Ecto neural progenitor cell (in vitro differentiated cells): ENCODE results near the gene INF2.
"Not testable (repeated sequence)": the region's sequence is repeated elsewhere in the genome, so short reads cannot be mapped to it uniquely, and the experiment has no call there.

Source experiments
- DNase-seq: peaks from one replicate; pipeline ENCODE4 v3.0.0-alpha.2; 2018; ENCODE audit warnings: low spot score

INF2 gene

DNA sequence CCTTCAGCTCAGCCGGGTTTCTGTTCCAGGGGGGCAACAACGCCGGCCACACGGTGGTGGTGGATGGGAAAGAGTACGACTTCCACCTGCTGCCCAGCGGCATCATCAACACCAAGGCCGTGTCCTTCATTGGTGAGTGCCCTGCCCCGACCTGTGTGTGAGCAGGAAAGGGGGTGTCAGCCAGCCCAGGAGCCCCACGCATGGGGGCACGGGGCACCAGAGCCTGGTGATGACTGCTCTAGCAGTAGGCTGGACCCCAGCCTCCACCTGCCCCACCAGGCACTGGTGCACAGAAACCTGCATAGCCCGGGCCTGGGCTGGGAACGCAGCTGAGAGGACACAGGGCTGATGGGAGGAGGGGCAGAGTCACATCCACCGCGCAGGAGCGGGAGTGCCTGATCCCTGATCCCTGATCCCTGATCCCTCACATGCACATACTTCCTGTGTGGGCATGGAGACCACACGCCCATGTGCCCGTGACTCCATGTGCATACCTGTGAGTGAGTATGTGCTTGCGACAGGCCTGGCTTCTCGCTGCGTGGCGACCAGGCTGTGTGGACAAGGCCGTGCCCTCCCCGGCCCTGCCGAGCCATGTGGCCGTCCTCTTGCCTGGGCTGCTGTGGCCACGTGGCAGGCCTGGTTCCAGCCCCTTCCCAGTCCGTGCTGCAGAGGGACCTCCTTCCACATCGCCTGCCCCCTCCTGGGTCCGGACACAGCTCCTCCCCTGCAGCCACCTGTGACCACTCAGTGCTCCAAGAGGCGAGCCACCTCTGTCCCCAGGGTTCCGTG lies 45.8 kb downstream of the INF2 start:
- no peak for DNase-seq

DNA sequence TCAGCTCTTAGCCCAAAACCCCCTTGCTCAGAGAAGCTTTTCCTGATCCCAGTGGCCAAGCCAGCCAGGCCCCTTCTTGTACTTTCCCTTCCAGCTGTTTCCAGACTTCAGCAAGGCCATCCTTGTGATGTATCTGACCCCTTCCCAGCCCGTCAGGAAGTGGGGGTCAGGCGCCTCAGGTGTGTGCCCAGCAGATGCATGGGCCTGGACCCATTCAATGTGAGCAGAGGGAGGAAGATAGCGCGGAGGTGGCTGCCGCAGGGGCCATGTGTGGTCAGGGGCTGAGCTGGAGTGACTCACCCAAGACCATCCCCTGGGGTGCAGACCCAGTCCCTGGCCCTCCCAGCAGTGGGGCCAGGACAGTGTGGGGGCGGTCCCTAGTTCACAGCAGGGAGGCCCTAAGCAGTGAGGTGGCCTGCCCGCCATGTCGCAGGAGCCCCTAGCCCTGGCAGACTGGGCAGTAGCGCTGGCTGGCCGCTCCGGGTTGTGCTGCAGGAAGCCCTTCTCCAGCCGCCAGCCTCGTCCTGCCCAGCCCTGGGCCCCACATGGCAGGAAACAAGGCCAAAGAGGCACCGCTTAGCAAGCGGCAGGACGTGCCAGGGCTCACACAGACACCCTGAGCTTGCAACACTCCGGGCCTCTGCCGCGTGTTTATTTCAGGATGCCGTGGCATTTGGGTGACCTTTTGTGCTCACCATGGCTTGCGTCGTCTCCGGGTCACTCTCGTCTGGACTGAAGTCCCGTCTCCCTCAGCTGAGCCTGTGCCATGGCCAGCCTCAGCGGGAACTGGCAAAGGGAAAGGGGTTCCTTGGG lies 46.6 kb downstream of the INF2 start:
- no peak for DNase-seq

DNA sequence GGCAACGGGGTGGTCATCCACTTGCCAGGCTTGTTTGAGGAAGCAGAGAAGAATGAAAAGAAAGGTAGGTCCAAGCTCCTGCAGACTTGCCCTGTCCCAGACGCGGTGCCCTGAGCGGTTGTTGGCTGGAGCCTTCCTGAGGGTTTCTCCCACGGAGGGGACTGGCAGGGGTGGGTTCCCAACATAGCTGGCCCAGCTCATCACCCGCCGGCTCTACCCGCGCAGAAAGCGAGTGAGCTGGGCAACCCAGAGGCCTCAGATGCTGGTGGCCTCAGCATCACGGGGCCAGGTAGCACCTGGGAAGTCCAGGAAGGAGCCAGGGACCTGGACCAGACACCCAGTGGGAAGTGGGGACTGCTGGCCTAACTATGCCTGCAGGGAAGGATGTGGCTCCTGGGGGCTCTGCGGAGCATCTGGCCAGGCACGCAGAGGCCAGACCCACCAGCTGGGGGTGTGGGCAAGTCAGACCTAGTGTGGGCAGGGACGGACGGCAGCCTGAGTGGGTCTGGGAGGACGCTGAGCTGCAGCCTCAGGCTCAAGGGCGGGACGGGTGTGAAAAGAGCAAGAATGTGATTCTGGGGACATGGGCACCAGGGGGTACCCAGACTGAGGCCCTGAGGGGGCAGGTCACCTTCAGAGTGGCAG lies 49.1 kb downstream of the INF2 start:
- DNase-seq: no peak

DNA sequence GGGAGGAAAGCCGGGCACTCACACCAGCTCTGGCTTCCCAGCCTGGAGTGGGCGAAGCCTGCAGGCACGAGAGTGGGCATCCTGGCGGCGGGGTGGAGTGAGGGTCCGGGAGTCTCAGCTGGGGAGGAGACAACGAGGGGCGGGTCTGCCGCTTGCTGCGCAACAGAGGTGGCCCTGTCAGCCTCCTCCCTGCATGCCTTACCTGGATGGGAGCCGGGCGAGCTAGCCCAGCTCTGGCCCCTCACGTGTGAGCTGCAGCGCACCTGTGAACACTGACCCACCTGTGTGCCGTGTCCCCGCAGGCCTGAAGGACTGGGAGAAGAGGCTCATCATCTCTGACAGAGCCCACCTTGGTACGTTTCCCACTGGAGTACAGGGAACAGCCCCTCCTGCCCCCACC lies 49.6 kb downstream of the INF2 start:
- DNase-seq: no peak

DNA sequence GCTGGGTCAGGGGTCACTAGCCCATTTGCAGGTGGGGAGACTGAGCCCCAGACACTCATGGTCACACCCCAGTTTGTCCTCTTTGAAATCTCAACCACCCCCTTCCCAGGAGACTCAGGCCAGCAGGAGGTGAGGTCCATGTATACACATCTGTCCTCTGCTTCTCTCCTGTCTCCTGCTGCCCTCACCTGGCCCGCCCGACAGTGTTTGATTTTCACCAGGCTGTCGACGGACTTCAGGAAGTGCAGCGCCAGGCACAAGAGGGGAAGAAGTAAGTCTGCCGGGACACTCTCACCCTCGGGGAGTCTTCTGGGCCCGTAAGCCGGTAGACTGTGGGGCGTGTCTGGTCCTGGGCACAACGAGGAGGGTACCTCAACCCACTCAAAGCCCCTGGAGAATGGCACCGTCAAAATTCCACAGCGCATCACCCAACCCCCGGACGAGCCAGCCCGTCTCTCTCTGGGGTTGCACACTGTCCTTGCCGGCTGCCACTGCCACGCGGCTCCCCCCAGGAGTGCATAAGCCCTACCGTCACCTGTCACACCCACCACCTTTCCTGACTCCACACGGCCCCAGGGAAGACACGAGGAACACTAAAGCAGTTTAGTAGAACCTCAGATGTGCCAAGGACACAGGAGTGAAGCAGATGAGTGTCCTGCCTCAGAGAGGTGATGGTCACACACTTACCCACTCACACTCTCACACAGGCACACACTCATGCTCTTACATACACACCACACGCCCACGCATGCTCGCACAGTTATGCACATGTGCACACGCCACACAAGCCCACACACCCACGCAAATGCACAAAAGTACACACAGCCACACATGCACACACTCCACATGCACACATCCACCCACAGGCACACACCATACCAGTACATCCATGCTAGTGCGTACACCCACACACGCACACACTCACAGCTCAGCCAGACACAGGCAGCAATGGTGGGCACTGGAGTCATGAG lies 50.4 kb downstream of the INF2 start:
- DNase-seq: no peak

DNA sequence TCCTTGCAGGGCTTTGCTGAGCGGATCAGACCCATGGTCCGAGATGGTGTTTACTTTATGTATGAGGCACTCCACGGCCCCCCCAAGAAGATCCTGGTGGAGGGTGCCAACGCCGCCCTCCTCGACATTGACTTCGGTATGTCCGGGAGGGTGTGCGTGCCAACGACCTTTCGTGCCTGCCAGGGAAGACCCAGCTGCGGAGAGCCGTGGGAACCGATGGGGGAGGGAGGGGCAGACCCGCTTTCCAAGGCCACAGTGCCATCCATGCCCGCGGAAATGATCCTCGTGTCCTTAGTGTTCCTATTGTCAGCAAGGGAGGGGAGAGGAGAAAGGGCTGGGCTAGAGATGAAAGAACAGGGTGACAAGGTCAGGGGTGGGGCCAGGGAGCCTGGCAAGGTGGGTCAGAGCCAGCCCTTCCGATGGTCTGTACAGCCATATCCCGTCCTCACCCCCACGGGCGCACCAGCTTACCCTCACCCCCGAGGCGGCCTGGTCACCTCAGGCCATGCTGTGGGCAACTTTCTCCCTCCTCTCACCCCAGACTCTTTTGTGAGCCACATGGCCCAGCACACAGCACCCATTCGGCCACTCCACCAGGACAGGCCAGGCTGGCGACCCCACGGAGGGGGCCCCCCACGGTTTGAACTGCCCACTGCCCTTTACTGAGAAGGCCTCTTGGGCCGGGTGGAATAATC lies 51.8 kb downstream of the INF2 start:
- DNase-seq: no peak

DNA sequence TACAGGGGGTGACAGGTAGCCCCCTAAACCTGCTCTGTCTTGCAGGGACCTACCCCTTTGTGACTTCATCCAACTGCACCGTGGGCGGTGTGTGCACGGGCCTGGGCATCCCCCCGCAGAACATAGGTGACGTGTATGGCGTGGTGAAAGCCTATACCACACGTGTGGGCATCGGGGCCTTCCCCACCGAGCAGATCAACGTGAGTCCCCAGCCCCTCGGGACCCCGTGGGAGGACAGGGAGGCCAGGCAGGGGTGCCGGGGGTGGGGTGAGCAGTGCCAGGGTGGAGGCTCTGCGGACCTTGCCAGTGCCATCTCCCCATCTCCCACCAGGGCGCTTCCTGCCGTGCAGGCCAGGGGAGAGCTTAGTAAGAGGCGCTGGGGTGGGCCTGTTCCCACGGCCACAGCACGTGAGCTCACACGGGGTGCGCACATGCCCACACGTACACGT lies 52.4 kb downstream of the INF2 start:
- no peak for DNase-seq

DNA sequence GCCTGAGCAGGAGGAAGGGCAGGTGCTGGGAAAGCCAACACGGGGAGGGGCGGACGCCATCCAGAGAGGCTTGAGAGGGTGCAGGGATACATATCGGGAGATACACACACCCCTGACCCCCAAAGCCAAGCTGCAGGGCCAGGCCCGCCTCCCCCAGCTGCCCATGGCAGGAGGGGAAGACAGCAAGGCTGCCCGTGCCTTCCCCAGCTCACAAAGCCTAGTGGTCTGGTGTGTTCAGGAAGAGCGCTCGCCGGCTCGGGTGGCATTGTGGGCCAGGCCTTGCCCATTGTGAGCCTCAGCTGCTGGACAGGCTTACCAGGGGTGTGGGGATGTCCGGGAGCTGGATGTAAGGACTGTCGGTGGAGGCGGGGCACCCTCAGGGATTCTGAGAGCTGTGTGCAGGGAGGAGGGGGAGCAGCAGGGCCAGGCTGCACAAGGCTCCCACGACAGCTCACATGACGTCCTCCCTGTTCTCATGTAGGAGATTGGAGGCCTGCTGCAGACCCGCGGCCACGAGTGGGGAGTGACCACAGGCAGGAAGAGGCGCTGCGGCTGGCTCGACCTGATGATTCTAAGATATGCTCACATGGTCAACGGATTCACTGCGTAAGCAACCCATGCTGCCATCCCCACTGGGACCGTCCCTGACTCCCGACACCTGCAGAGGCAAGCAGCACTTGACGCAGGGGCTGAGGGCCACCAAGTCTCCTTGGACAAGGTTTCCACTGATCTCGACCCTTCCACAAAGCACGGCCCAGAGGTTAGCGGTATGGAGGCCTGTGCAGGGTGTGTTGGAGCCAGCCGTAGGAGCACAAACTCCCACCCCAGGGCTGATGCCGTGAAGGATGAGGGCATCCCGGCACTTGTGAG lies 53.4 kb downstream of the INF2 start:
- no peak for DNase-seq

DNA sequence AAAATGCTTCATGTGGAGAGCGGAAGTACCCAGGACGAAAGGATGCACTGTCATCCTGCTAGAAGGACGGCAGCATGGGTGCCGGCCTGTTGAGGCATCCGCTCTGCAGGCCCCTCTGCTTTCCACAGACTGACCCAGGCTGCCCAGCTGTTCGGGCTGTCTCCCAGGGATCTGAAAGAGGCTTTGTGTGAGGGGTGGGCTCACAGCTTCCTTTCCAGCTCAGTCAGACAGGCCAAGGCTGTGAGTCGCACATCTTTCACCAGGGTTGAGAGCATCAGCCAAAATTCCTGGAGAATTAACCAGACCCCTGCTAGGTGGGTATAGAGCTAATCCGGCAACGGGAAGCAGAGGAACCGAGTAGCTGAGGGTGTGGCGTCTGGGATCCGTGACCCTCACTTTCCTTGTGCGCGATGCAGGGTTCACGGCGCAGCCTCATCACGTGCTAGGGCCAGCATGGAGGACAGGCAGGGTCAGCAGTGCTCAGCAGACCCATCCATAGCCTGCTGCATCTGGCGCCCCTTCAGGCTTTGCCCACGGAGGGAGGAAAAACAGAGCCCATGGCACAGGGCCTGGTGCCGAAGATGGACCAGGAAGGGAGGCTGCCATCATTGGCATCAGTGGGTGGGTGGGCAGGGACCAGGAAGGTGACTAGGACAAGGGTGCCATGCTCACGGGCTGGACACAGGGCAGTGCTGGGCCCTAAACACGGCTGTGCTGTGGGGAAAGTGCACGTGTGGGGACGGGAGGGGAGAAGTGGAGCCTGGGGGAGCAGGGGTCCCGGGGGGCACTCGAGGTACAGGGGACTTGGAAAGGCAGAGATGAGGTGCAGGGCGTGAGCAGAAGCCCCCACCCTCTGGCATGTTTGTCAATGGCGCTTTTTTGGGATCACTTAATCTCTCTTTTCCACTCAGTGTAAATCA lies 54.3 kb downstream of the INF2 start:
- no peak for DNase-seq

DNA sequence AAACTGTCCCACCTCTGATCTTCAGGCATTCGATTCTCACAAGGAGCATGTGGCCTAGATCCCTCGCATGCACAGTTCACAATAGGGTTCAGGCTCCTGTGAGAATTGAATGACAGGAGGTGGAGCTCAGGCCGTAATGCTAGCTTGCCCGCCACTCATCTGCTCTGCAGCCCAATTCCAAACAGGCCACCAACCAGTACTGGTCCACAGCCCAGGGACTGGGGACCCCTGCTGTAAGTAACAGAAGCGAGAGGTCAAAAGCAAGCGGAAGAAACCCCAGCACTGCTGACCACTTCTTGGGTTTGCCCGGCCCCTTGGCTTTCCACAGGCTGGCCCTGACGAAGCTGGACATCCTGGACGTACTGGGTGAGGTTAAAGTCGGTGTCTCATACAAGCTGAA lies 55.1 kb downstream of the INF2 start:
- no peak for DNase-seq

DNA sequence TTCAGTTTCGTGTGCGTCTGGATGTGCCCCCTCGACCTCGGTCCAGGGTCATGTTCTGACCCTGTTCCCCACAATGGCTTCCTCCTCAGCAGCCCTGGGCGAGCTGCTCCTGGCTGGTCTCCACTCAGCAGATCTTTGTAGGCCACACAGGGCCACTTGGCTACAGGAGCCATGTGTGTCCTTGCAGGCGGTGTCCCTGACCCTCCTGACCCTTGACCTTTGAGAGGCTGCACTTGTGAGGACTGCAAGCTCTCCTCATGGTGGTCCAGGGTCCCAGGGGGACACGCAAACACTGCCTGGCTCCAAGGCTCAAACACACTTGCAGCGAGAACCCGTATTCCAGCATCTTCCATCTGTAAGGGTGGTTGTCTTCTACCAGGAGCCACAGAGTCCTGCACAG lies 56.0 kb downstream of the INF2 start:
- no peak for DNase-seq

DNA sequence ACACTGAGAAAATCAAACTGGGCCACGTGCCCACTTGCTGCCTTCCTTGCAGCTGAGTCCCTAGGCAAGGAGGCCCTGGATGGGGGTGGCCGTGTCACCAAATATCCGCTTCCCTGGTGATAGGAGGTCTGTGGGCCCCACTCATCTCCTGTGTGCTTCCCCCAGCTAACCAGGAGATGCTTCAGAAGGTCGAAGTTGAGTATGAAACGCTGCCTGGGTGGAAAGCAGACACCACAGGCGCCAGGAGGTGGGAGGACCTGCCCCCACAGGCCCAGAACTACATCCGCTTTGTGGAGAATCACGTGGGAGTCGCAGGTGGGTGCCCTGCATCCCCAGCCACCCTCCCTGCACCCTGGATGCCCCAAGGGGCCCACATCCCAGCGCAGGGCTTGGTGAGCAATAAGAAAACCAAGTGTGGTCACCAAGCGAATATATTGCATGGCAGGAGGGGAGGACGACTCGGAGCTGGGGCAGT lies 56.7 kb downstream of the INF2 start:
- no peak for DNase-seq

DNA sequence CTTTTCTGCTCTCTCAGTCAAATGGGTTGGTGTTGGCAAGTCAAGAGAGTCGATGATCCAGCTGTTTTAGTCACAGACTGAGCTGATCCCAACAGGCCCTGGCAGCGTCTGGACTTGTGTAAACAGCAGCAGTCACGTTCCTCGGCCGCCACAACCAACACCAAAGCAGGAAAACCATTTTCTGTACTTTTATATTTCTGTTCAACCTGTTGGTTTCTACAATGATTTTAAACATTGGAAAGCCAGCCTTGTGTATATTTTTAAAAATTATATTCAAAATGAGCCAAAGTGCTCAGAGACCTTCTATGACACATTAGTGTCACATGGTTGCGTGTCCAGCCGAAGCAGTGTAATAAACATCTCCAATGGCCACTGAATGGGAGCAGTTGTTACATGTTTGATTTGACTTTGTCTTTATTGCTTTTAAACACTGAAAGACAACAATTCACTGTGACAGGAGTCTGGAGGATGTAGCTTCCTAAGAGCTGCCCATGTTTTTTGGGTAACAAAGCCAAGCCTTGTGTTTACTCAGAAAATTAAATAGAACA lies 57.6 kb downstream of the INF2 start:
- no peak for DNase-seq

DNA sequence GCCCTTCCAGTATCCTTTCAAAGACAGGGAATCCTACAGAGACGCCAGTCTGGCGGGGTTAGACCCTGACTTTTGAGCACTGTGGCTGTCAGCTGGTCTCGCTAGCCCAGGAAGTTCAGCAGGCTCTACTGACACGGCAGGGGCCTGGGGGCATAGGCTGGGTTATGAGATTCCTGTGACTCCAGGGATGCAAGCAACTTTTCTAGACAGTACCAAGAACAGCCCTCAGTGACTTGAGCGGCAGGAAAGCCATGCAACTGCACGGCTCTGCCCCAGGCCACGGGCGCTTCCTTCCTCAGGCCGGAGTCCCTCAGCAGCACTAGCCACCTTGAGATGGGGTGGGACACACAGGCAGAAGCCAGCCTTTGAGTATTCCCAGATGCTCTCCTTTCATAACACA lies 58.5 kb downstream of the INF2 start:
- no peak for DNase-seq

DNA sequence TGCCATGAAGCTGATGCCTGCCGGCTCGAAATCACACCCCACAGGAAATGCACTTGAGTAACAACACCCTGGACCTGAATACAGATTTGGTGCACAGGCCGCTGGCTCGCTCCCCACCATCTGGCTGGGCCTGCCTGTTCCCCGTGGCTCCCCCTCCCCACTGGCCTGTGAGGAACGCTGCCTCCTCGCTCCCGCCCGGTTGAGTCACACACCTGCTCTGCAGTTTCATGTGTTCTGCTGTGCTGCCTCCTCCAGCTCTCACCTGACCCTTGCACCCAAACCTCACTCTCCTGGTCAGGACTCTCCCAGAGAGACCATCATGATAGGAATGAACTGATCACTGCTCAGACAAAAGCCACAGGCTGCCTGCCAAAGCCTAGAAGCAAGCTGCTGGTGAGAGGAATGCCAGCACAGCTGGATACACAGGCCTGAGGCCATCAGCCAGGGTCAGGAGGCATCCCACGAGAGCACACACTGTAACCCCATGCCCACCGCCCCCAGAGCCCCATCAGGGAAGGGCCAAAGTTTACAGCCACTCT lies 59.8 kb downstream of the INF2 start:
- no peak for DNase-seq

DNA sequence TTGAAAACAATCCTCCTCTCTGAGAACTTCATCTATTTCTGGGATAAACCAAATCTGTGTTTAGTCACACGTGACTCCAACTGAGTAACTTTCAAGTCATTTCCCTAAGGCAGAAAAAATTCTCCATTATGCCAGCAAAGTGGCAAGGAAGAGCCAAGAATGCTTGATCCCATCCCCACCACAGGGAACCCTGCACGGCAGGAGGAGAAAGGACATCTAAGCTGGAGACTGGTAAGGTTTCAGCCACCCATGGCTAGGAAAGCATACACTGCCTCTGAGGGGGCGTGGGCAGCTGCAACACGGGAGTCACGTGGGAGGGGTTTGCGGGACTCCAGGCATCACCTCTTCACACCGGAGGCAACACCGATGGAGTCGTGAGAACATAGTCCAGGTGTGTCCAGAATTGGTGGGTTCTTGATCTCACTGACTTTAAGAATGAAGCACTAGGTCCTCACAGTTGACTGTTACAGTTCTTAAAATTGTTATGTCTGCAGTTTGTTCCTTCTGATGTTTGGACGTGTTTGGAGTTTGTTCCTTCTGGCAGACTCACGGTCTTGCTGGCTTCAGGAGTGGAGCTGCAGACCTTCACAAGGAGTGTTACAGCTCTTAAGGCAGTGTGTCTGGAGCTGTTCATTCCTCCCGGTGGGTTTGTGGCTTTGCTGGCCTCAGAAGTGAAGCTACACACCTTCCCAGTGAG lies 60.8 kb downstream of the INF2 start:
- DNase-seq: no peak

DNA sequence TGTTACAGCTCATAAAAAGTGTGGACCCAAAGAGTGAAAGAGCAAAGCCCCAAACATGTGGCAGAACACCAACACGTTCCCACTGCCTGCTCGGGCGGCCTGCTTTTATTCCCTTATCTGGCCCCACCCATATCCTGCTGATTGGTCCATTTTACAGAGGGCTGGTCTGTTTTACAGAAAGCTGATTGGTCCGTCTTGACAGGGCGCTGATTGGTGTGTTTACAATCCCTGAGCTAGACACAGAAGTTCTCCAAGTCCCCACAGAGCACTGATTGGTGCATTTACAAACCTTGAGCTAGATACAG lies 61.3 kb downstream of the INF2 start:
- DNase-seq: not testable (repeated sequence)
